Neural crest cell (in vitro differentiated cells): Measurements from ENCODE around the gene CNOT10. TPM values are rescaled to one million over a fixed set of nuclear protein-coding genes. Genes with fewer than 3 reads are reported as not detected.

Source experiments
- DNase-seq: peaks from one replicate; pipeline ENCODE4 v3.0.0; 2021; ENCODE audit warnings: low read depth, mixed read lengths, low spot score
- H3K27ac Mint-ChIP-seq: one replicate; pipeline ENCODE4 v1.8.0; 2021; ENCODE audit warnings: mild to moderate bottlenecking, mixed read lengths; ENCODE audit not compliant: unreplicated experiment
- H3K27me3 Mint-ChIP-seq: 2 replicates; pipeline ENCODE4 v1.8.0; 2021; ENCODE audit warnings: low read depth, mild to moderate bottlenecking, mixed read lengths
- H3K36me3 Mint-ChIP-seq: 2 replicates; pipeline ENCODE4 v1.8.0; 2021; ENCODE audit warnings: low read depth, mild to moderate bottlenecking, mixed read lengths
- H3K4me1 Mint-ChIP-seq: 2 replicates; pipeline ENCODE4 v1.8.0; 2021; ENCODE audit warnings: mixed read lengths
- H3K4me3 Mint-ChIP-seq: one replicate; pipeline ENCODE4 v1.8.0; 2021; ENCODE audit warnings: mild to moderate bottlenecking, mixed read lengths
- H3K9me3 Mint-ChIP-seq: 2 replicates; pipeline ENCODE4 v1.8.0; 2021; ENCODE audit warnings: mixed read lengths
- total RNA-seq: library from RNA; stranded (reverse); gene quantifications from 2 replicates; pipeline ENCODE4 v1.2.1, GENCODE V29; 2021
- TF ChIP-seq, protein P1 (sequence below): fragments of 200-600 bp; sonication (generic); conservative IDR thresholded peaks from 2 replicates; pipeline ENCODE4 v1.5.0; 2021; ENCODE audit warnings: antibody characterized with exemption, mild to moderate bottlenecking

Gene CNOT10
- total RNA-seq, 1 donor from 2014 or later = 53.6 TPM

DNA sequence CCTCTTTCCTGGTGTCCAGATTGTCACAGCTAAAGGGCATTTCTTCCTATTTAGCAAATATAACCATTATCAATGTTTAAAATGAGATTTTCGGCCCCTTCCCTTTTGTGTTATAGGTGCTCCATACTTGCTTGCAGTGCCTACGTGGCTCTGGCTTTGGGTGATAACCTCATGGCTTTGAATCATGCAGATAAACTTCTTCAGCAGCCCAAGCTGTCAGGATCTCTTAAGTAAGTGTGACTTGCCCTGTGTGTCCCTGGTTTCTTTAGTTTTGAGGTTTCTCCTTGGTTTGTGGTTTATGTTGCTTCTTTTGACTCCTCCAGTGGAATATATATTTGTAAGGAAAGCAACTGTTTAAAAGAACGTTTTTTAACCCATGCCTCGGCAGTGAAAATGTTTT lies 74.4 kb downstream of the CNOT10 start:
- TF ChIP-seq, protein P1, sequence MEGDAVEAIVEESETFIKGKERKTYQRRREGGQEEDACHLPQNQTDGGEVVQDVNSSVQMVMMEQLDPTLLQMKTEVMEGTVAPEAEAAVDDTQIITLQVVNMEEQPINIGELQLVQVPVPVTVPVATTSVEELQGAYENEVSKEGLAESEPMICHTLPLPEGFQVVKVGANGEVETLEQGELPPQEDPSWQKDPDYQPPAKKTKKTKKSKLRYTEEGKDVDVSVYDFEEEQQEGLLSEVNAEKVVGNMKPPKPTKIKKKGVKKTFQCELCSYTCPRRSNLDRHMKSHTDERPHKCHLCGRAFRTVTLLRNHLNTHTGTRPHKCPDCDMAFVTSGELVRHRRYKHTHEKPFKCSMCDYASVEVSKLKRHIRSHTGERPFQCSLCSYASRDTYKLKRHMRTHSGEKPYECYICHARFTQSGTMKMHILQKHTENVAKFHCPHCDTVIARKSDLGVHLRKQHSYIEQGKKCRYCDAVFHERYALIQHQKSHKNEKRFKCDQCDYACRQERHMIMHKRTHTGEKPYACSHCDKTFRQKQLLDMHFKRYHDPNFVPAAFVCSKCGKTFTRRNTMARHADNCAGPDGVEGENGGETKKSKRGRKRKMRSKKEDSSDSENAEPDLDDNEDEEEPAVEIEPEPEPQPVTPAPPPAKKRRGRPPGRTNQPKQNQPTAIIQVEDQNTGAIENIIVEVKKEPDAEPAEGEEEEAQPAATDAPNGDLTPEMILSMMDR = no peak
- no peaks in the 10 kb centered on the region for H3K27me3 Mint-ChIP-seq
- no peaks in the 10 kb centered on the region for H3K4me1 Mint-ChIP-seq
- H3K9me3 Mint-ChIP-seq = no peaks in the 10 kb centered on the region
- no peak for DNase-seq
- no peak overlapping the region for H3K4me3 Mint-ChIP-seq
- H3K27ac Mint-ChIP-seq = no peak overlapping the region
- peaks cover 5% of the 10 kb centered on the region for H3K36me3 Mint-ChIP-seq

DNA sequence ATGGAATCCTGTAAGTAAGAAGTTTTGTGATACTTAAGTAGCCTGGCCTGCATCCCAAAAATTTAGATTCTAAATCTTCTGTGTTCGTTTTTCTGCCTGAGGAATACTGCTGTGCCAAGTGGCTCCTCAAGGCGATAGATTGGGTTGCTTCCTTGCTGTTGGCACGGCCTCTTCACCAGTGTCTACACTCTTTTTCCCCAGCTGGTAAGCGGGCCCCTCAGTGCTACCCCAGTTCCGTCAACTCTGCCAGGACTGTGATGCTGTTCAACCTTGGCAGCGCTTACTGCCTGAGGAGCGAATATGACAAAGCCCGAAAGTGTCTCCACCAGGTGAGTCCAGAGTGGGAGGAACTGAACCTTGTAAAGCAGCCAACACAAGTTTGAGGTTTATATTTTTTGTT lies 79.5 kb downstream of the CNOT10 start:
- Mint-ChIP-seq H3K27me3 (no peaks in the 10 kb centered on the region), H3K36me3 (peaks cover 9% of the 10 kb centered on the region), H3K27ac (no peak overlapping the region)

DNA sequence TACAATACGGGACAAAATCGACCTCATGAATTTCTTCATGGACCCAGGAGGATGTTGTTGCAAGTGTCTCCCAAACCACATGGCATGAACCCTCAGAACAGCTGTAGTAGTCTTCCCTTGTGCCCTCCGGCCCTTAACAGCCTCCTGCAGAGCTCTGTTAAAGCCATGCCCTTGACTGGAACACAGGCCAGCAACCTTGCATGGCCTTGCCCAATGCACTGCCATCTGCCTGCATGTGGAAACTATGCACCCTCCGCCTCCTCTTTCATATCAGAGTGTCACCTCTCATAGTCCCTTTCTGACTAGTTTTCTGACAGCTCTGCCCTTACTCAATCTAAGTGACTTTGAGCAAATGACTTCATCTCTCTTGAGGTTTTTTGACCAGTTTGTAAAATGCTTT lies 93.4 kb downstream of the CNOT10 start:
- Mint-ChIP-seq H3K27me3 (peaks cover 4% of the 10 kb centered on the region), H3K4me3 (no peak overlapping the region), H3K27ac (no peak overlapping the region), H3K36me3 (peaks cover 12% of the 10 kb centered on the region), H3K9me3 (no peaks in the 10 kb centered on the region), H3K4me1 (peaks cover 30% of the 10 kb centered on the region)
- TF ChIP-seq, protein P1 = no peak
- DNase-seq = no peak

More for the DNA sequence above, 79.5 kb downstream of the CNOT10 start:
- DNase-seq = no peak
- TF ChIP-seq, protein P1 = no peak
- no peak overlapping the region for H3K4me3 Mint-ChIP-seq
- no peaks in the 10 kb centered on the region for H3K9me3 Mint-ChIP-seq
- H3K4me1 Mint-ChIP-seq = no peaks in the 10 kb centered on the region

DNA sequence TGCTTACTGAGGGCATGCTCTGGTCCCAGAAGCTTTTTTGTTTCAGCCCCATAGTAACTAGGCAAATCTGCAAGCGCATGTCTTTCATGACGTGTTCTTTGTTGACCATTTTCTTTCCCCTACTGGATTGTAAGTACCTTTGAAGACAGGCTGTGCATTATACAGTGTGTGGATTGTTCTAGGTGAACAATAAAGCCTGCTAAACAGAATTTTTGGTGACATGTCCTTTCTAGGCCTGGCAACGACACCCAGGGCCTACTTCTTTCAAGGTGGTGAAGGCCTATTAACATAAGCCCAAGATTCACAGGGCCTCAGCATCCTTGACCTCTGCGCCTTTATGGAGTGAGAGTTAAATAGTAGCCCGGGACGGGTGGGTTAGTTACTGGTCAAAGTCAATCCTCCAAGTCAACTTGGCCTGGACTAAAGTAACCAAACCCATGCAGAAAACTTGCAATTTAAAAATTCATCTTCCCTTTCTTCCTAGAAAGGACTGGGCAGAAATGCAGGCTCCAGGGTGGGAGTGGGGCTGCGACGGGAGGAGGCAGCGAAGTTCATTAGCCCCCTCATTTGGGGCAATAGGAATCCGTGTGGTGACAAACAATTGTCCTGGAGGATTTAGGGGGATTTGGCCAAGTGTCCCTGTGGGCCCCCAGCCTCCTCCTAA lies 95.2 kb downstream of the CNOT10 start:
- Mint-ChIP-seq H3K36me3 (peaks cover 9% of the 10 kb centered on the region), H3K4me3 (peak overlapping the region; percentile 90), H3K9me3 (no peaks in the 10 kb centered on the region), H3K27ac (peak overlapping the region; percentile 94), H3K4me1 (peaks cover 30% of the 10 kb centered on the region), H3K27me3 (peaks cover 4% of the 10 kb centered on the region)
- TF ChIP-seq, protein P1 = no peak
- peak; percentile 8 for DNase-seq

DNA sequence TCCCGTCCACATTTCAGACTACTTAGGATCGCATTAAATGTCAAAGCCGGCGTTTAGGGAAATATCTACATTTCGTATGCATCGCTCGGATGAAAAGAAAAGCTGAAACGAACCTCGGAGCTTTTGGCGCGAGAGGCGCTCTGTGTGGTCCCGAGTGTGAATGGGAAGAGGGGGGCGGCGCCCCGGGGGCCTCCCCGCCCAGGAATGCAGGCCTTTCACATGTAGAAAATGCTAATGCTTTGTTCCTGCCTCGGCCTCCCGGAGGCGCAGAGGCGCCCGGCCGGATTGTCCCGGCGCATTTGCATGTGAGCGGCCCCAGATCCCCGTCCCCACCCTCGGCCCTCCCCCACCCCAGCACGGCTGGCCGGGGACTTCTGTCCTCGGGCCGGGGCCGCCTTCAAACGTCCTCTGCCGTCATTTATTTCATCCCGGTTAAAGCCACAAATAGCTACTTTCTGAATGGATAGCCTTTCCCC lies 95.8 kb downstream of the CNOT10 start:
- H3K9me3 Mint-ChIP-seq = no peaks in the 10 kb centered on the region
- peak; percentile 83 for DNase-seq
- H3K27ac Mint-ChIP-seq = peak overlapping the region; percentile 94
- peak overlapping the region; percentile 90 for H3K4me3 Mint-ChIP-seq
- H3K36me3 Mint-ChIP-seq = peaks cover 9% of the 10 kb centered on the region
- TF ChIP-seq, protein P1 = peak; percentile 12
- peaks cover 4% of the 10 kb centered on the region for H3K27me3 Mint-ChIP-seq
- peaks cover 34% of the 10 kb centered on the region for H3K4me1 Mint-ChIP-seq
